Suppressor macrophage (primary cell): ENCODE data around the gene JAG1.
A peak's percentile ranks its signal among the peaks of the same experiment; 100 is the strongest.

ENCODE experiments used
- DNase-seq, 4 experiments: peaks; one replicate each; pipeline ENCODE4 v3.0.0-alpha.2; 2020 to 2022
- total RNA-seq, 17 experiments: gene quantifications; one replicate each; lab custom pipeline; 2026; ENCODE audit warnings: mixed read lengths in 6 of 17, inconsistent platforms in 3 of 17; lab: John Stamatoyannopoulos, UW

The JAG1 gene
- 19.5 to 478 (median 47.1) reads per million in 17 experiments for total RNA-seq

DNA sequence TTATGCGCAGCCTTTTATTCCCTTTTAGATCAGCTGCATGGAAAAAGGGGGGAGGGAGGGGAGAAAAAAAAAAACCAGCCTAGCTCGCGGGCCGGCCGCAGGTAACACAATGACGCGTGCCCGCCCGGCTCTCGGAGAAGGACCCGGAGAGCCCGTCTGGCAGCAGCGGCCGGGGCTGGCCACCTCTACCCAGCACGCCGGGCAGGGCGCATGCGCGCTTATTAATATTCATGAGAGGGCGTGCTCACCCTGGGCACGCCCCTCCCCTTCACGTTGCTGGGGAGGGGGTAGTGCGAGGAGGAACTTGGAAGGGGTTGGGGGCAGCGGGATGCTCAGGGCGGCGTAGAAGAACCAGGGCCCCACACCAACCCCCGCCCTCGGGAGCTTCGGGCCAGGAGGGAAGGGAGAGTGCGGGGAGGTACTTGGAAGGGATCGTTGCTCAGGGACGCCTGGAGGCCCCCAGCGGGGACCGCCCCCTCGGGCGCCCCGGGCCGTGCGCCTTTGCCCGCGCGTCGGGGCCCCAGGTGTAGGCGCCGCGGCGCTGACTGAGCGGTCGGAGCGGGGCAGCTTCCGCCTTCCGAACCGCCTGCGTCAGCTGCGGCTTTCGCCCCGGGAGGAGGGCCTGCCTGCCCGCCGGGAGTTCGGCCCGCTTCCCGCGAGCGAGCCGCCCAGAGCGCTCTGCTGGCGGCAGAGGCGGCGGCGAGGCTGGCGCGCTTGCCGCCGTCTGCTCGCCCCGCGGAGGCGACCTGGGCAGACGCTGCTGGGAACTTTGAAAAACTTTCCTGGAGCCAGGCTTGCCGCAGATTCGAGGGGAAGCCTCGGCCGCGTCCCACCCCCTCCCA, at the start of gene JAG1:
JAG1 (minus strand) TSS at position 158 of the 842 bp plus-strand sequence. CDS start 469 bp downstream, outside the sequence.
- peak; percentile 96 to 98 (median 98) for DNase-seq

DNA sequence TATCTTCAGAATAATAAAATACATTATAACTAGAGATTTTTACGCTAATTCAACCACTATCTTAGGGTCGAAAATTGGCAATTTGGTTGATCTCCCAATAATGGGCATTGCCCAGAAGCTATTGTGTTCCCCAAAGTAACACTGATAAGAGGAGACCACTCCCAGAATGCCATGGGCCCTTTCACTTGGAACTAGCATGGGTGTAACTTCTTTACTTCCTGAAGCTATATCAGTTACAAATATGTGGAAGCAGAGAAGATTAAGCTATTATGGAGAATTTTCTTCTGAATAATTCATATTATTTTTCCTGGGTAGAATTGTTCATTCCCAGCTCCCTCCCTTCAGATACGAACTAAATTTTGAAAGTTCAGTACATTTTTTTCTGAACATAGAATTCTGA, 48.2 kb upstream of the JAG1 start:
- no peak for DNase-seq

DNA sequence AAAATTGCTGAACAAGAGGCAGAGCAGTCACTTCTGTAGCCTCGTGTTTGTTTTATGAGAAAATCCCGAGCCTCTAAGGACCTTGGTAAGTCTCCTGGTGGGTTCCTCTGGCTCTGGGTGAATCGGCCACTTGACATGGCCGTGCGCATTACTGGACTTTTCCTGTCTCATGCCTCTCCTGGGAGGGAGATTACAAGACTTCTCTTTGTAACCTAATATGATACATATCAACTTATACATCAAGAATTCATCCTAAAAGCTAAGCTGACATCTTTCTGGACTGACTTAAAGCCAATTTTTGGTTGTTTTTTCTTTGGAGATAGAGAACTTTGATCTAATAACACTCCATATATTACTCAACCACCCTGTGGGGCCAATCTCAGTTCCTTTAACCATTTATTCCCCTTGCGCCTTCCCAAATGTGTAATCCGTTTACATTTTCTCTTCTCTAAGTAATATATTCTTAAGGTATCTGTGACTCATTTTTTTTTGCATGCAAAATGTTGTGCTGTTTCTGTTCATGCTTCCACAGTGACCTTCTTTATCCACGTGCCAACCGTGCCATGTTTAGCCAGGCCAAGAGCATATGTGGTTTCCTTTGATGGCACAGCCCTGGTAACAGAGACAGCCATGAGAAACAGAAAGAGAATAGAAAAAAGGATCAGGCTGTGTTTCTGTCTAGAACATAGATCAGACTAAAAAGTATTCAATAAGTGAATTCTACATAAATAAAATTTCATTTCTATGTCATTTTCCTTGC, 47.5 kb upstream of the JAG1 start:
- DNase-seq, result no peak

DNA sequence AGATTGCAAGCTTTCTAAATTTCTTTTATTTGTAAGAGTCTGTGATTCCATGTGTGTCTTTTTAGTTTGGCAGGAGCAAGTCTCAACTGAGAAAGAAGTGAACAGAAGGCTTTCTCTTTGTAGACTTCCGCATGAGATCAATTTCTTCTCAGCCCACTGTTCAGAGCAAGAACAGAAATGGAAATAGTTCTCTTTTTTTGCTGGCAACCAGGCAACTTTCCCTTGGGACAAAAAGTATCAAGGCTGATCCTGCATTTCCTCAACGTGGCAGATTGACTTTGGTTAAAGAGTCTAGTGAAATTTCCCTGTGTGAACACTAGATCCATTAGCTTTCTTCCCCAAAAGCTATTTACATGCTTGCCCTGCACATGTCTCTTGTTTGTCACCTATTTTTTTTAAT, 46.8 kb upstream of the JAG1 start:
- no peak for DNase-seq

DNA sequence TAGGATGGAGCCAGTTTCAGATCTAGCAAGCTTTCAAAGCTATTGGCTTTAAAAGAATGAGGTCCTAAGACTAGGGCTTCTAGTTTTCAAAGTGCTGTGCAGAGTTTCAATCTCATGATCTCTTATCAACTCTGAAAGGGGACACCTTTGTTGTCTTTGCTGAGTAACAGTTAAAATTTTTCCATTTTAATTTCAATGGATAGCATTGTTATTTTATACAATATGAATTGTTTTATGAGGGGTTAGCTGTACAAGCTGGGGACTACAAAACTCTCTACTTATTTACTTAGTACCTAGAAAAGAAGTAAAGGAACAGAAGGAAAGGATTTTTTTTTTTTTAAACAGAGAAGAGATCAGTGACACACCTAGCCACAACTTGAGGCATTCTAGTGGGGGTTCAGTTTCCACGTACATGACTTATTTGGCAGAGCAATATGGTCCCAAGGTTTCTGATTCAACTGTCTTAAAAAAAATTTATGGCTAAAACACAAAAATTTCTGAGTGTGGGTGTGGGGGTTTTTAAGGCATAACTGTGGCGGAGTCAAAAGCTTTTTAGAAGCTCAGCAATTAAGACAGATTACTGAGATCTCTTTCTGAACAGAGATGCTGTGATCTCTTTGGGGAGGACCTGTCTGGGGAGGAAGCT, 46.1 kb upstream of the JAG1 start:
- DNase-seq, result no peak

DNA sequence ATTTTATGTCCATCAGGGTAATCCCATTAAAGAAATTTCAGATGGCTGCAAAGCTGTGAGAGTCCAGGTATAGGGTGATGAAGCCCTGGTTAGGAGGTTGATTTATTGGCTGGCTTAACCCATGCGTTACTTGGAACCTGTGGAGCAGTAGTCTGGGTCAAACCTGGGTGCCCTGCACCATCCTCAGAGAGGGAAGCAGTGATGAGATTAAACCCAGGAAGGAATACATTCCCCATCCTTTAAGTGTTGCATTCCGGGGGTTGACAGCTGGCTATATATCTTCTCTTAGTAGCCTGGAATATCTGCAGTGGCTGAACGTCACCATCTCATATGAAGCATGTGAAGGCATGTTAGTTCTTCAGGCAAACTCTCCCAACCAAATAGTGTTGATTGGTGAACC, 44.9 kb upstream of the JAG1 start:
- no peak for DNase-seq

DNA sequence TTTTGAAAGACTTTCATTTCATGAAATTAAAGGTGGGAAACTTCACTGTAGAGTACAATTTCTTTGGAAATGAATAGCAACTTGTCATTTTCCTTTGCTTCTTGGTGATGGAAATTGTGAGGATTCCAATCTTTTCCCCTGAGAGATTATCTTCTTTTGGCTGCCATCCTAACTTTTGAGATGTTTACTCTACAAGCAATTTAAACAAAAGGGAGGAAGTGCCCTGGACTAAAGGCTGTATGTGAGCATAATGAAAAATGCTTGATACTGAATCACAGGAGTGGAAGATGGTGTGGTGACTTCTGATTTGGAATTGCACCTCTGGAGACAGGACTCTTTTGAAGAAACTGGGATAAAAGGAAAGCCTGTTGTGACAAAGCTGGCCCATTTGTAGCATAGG, 43.1 kb upstream of the JAG1 start:
- no peak for DNase-seq

DNA sequence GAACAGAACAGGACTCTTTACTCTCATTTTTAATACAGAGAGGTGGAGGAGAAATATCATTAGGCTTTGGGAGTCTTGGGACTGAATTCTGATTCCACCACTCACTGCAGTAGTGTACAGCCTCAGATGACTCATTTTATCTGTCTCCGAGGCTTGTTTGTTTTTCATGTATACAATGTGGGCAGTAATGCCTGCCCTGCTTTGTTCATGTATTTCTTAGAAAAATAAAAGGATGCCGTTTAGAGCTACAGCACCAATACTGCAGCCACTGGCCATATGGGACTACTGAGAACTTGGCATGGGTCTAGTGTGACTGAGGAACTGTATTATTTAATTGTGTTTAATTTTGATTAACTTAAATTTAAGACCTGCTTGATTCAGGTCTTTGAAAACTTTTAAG, 41.2 kb upstream of the JAG1 start:
- no peak for DNase-seq

DNA sequence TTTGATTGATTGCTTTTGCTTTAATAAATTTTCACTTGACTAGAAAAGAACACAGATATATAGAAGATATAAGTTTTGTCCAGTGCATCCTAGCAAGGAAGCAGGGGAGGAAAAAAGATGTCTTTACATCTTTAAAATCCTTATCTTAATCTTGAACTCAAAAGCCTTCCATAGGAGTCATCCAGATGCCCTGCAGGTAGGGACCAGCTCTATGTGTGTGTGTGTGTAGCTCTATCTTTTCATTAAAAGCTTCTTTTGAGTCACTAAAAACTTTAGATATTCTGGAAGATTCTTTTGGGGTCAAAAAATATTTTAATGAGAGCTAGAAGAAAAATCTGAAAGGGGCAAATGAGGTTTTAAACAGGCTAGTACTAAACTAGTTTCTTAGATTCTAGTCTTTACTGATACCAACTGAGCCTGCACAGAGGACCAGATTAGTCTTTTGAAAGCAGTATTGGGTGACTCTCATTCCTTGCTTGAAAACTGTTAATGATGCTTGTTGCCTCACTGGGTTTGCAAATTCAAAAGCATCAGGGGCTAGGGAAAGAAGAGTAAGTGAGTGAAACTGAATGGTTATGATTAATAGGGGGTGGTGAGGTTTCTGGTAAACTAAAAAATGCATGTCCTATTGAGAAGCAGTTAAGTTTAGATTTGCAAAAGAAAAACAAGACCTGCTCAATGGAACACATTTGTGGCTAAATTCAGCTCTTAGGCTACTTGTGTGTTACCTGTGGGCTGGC, 40.6 kb upstream of the JAG1 start:
- DNase-seq, result no peak

DNA sequence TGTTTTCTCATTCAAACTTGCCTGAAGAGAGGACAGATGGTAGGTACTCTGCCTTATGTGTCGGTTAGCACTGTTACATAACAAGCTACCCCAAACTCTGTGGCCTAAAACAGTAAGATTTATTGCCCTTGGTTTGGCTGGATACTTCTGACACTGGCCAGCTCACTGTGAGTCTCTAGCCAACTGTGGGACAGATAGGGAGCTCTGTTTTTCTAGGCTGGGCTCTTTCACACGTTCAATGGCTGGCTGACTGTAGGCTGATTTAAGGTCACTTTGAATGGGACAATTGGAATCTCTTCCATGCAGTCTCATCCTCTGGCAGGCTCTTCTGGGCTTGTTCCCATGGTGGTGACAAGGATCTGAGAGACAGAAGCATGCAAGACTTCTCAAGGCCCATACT, 39.4 kb upstream of the JAG1 start:
- DNase-seq, result no peak

DNA sequence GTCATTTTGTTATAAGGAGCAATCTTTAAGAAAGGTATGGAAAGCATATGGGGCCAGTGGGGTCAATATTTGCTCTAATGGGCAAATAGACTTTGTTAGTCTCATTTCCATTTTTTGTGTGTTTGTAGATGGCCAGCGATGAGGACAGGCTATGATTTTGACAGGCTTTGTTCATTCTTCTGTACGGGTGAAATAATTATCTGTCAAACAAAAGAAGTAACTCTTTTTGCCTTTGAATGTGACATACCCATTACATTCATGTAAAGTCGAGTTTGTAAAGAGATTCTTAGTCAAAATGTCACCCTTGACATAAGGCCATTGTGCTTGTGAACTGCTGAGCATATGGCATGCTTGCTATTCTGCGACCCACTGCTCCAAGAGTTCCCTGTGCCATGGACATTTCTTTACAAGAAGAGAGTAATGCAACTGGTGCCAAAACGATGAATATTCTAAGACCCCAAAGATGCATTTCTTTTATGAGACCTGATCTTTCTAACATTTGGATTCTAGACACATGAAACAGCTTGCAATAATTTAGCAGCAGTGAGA, 38.2 kb upstream of the JAG1 start:
- no peak for DNase-seq

DNA sequence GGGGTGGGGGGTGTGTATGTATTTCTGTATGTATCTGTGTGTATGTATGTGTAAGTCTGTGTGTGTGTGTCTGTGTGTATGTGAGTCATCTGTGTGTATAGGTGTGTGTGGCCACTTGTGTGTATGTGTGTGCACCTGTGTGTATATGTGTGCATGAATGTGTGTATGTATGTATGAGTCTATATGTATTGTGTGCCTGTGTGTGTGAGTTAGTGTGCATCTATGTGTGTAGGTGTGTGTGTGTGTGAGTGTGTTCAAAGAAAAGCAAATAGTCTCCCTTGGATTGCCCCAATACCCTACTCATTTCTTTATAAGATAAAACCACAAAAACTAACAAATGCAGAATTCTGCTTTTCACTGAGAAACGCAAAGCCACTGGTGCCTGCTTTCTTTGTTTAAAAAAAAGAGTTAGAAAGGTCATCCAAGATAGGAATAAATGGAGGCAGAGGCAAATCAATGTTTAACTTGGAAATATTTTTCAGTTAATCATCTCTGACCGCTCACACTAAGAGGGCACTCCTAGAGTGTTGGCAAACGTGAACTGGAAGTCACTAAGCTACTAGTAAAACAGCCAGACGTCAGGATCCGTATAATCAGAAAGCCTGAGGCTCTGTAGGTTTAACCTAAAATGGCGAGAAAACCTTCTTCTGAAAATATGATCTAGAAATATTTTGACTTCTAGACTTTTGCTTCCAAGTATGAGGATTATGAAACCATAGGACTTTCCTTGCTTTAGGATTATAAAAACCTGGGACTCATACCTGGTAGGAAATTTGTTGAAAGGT, 37.4 kb upstream of the JAG1 start:
- no peak for DNase-seq

DNA sequence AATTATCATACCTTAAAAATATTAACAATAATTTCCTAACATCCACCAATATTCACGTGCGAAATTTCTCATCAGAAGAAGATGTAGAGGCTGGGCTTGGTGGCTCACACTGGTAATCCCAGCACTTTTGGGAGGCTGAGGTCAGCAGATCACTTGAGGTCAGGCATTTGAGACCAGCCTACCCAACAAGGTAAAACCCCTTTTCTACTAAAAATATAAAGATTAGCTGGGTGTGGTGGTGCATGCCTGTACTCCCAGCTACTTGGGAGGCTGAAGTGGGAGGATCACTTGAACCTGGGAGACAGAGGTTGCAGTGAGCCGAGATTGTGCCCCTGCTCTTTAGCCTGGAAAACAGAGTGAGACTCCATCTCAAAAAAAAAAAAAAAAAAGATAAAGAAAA, 36.1 kb upstream of the JAG1 start:
- no peak for DNase-seq

DNA sequence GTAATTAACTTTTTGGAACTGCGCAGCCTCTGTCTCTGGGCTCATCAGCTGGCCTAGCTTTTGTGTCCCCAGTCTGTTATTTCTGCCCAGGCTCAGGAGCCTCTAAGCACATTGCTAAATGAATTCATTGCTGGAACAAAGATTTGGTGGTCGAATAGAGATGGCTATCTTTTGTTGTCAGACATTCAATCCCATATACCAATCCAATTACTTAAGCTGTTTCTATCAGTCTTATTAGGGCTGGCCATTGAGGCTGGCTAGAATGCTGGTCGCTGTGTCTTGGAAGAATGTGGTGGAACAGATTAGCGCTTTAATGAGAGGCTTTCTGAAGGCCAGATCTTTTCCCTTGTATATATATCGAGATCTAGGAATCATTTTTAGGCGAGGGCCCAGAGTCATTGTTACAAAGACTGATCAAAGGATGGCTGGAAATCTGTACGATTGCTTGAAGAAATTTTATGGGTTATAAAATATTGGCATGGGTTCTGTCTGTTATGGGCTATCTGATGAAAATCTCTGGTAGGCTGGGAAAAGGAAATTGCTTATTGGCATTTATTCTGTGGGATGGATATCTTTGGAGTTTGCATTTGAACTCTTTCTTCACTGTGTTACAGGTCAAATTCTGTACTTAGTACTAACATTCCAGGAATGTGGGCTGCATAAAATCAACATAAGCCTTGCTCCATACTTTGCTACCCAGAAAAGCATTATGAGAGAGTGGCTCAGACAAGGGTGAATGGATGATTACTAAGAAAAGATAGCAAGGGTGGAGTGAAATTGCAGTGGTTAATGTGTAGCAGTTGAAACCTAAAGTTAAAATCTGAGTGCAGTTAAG, 34.8 kb upstream of the JAG1 start:
- DNase-seq, result no peak

DNA sequence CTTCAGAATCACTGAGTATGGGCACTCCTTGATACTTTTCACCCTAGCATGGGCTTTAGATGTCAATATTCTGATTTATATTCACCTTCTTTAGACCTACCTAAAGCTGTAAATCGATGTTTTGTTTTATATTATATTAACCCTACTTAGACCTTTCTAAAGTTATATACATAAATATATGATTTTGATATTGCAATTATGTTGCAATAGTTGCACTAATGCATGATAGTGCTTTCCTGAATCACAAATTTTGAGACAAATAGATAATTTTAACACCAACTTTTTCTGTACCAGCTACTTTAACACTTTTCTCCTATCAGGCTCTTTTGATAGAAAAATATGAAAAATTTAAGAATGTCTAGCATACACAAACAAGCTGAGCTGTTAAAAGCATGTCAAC, 34.0 kb upstream of the JAG1 start:
- no peak for DNase-seq

DNA sequence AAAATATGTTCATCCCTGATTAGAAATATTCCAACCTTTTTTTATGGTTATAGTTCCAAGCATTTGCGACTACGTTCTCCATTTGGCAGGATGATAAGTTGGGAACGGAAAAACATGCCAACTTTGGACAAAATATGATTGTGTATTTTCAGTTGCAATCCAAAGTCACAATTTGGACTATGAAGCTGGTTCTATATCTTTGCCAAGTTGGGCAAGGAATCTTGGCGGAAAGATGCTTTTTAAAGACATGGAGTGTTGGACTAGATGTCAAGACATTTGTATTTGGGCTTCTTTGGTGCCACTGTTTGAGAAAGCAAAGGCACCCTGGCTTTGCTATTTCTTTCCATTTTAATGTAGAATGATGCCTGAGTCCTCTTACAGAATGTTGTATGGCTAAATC, 33.3 kb upstream of the JAG1 start:
- no peak for DNase-seq

DNA sequence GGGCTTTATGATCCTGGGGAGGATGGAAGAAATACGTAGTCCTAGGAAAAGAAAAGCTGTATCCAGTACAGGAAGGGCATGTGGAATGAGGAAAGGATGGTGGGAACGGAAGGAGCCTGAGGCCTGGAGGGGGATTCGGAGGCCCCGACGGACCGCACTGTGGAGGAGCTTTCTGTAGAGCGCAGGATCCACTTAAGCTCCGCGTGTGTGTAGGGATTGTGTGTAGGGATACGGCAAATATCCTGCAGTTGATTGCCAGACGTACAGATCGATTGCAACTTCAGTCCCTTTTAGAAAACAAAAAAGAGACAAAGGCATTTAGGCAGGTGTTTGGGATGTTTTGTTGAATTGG, 32.6 kb upstream of the JAG1 start:
- no peak for DNase-seq

DNA sequence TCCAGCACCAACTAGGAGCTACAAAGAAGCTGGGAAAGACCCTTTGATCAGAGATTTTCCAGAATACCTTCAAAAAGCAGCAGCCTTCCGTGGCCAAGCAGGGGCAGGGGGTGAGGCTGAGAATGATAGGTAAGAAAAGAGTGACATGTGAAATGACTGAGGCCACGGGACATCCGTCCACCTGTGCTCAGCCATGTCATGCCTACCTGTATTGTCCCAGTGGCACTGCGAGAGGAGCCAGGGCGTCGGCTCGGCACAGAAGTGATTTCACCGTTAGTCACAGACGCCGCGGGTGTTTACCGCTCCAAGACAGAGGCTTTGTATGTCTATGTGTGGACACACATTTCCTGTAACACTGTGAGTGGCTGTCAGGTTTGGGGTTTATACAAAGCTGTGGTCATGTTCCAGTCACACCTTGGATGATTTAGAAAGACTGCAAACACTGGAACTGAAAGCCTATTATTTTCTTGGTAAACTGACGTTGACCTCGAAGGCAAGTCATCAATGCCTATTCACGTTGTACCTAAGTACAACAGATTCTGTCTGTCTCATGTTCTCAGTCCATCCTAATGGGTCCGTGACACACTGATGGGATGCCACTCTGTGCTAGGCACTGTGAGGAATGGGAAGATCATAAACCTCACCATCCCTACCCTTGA, 32.1 kb upstream of the JAG1 start:
- DNase-seq, result no peak

DNA sequence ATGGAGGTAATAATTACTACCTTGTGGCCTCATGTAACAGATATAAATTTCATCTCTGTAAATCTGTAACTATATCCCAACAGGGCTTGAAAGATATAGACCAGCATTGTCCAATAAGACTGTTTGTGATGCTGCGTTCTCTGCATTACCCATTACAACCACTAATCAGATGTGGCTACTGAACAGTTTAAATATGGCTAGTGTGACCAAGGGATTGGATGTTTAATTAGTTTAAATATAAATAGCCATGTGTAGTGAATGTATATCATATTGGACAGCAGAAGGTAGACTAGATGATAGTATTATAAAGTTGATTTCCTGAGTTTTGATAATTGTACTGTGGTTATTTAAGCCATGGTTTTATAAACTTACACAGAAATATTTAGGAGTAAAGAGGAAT, 27.8 kb upstream of the JAG1 start:
- DNase-seq, result no peak

DNA sequence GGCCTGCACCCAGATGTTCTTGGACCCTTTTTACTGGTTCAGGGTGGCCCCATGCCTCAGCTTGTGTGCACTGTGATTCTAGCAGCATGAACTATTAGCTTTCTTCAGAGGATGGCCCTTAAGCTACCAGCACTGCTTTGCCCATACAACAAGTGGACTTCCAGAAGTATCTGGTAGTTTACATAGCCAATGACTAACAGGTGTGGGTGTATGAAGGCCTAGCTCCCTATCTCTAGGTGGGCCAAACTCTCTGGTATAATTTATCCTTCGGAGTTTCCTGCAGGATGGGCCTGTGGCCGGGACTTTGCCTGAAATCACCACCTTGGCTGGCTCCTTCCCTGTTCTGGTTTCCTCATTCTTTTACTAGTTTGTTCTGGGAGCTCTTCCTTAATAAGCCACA, 26.1 kb upstream of the JAG1 start:
- DNase-seq, result no peak
